T-helper 9 cell (primary cell): Measurements from ENCODE around the gene MAL.

Source experiments
- DNase-seq: peaks from one replicate; pipeline ENCODE4 v3.0.0-alpha.2; 2020

MAL gene

GRCh38 chr2:95050385-95051300 is 25.1 kb downstream of the MAL start:
- DNase-seq = no peak

- no peak for DNase-seq
Observed at GRCh38 chr2:95051626-95052025, 26.1 kb downstream of the MAL start.

- DNase-seq = no peak
Observed at GRCh38 chr2:95052307-95052706, 26.8 kb downstream of the MAL start.

GRCh38 chr2:95052804-95053479 is 27.4 kb downstream of the MAL start:
- no peak for DNase-seq

GRCh38 chr2:95053543-95053942 is 28.0 kb downstream of the MAL start:
- no peak for DNase-seq

GRCh38 chr2:95054016-95054415 is 28.5 kb downstream of the MAL start:
- no peak for DNase-seq

GRCh38 chr2:95055262-95055661 is 29.8 kb downstream of the MAL start:
- no peak for DNase-seq

GRCh38 chr2:95056044-95056443 is 30.5 kb downstream of the MAL start:
- no peak for DNase-seq

- no peak for DNase-seq
Observed at GRCh38 chr2:95056461-95057459, 31.3 kb downstream of the MAL start.

GRCh38 chr2:95057535-95058370 is 32.2 kb downstream of the MAL start:
- no peak for DNase-seq

GRCh38 chr2:95058466-95058988 is 33.0 kb downstream of the MAL start:
- no peak for DNase-seq

GRCh38 chr2:95058989-95059641 is 33.6 kb downstream of the MAL start:
- no peak for DNase-seq

- no peak for DNase-seq
Observed at GRCh38 chr2:95059656-95060370, 34.3 kb downstream of the MAL start.

- no peak for DNase-seq
Observed at GRCh38 chr2:95060446-95061118, 35.1 kb downstream of the MAL start.

- DNase-seq = no peak
Observed at GRCh38 chr2:95061119-95061512, 35.6 kb downstream of the MAL start.

GRCh38 chr2:95061601-95062183 is 36.2 kb downstream of the MAL start:
- DNase-seq = no peak

- DNase-seq = no peak
Observed at GRCh38 chr2:95062242-95063085, 37.0 kb downstream of the MAL start.
